Endothelial cell (in vitro differentiated cells): ENCODE results near the gene PYDC2. TPM values are rescaled to one million over a fixed set of nuclear protein-coding genes. Genes with fewer than 3 reads are reported as not detected.

ENCODE experiments used
- DNase-seq: peaks from one replicate; pipeline ENCODE4 v3.0.0; 2021; ENCODE audit warnings: low spot score
- H3K27ac Mint-ChIP-seq: one replicate; pipeline ENCODE4 v1.8.0; 2021; ENCODE audit warnings: mixed read lengths, inconsistent platforms; ENCODE audit not compliant: unreplicated experiment
- H3K27me3 Mint-ChIP-seq: one replicate; pipeline ENCODE4 v1.8.0; 2021; ENCODE audit warnings: mild to moderate bottlenecking, moderate library complexity, mixed read lengths, inconsistent platforms; ENCODE audit not compliant: unreplicated experiment
- H3K36me3 Mint-ChIP-seq: one replicate; pipeline ENCODE4 v1.8.0; 2021; ENCODE audit warnings: mild to moderate bottlenecking, low read depth, mixed read lengths, inconsistent platforms; ENCODE audit not compliant: unreplicated experiment
- H3K4me1 Mint-ChIP-seq: one replicate; pipeline ENCODE4 v1.8.0; 2021; ENCODE audit warnings: mild to moderate bottlenecking, mixed read lengths, inconsistent platforms; ENCODE audit not compliant: unreplicated experiment
- H3K4me3 Mint-ChIP-seq: one replicate; pipeline ENCODE4 v1.8.0; 2021; ENCODE audit warnings: mild to moderate bottlenecking, mixed read lengths, inconsistent platforms; ENCODE audit not compliant: unreplicated experiment
- H3K9me3 Mint-ChIP-seq: one replicate; pipeline ENCODE4 v1.8.0; 2021; ENCODE audit warnings: mixed read lengths, inconsistent platforms; ENCODE audit not compliant: unreplicated experiment
- total RNA-seq: library from RNA; stranded (reverse); fragmentation: NEBNext Ultra II Directional; extraction: Animal tissue kit (Norgen Biotek cat#: 25700); gene quantifications from one replicate; pipeline ENCODE4 v1.2.1, GENCODE V29; 2021; ENCODE audit not compliant: unreplicated experiment
- TF ChIP-seq, protein P1 (sequence below): fragments of 200-600 bp; sonication (generic); IDR thresholded peaks from one replicate; pipeline ENCODE4 v1.5.0; 2021; ENCODE audit warnings: antibody characterized with exemption; ENCODE audit not compliant: unreplicated experiment

Gene PYDC2
- total RNA-seq, 1 donor from 2014 or later = not detected

DNA sequence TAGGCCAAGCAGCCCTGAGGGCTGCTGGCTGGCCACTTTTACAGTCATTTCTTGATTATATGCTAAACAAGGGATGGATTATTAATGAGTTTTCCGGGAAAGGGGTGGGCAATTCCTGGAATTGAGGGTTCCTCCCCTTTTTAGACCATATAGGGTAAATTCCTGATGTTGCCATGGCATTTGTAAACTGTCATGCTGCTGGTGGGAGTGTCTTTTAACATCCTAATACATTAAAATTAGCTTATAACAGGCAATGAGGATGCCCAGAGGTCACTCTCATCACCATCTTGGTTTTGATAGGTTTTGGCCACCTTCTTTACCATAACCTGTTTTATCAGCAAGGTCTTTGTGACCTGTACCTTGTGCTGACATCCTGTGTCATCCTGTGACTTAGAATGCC, 11.7 kb upstream of the PYDC2 start:
- no peaks in the 10 kb centered on the region for H3K4me1 Mint-ChIP-seq
- no peaks in the 10 kb centered on the region for H3K27me3 Mint-ChIP-seq
- no peak overlapping the region for H3K4me3 Mint-ChIP-seq
- no peaks in the 10 kb centered on the region for H3K9me3 Mint-ChIP-seq
- H3K36me3 Mint-ChIP-seq = no peaks in the 10 kb centered on the region
- TF ChIP-seq, protein P1, sequence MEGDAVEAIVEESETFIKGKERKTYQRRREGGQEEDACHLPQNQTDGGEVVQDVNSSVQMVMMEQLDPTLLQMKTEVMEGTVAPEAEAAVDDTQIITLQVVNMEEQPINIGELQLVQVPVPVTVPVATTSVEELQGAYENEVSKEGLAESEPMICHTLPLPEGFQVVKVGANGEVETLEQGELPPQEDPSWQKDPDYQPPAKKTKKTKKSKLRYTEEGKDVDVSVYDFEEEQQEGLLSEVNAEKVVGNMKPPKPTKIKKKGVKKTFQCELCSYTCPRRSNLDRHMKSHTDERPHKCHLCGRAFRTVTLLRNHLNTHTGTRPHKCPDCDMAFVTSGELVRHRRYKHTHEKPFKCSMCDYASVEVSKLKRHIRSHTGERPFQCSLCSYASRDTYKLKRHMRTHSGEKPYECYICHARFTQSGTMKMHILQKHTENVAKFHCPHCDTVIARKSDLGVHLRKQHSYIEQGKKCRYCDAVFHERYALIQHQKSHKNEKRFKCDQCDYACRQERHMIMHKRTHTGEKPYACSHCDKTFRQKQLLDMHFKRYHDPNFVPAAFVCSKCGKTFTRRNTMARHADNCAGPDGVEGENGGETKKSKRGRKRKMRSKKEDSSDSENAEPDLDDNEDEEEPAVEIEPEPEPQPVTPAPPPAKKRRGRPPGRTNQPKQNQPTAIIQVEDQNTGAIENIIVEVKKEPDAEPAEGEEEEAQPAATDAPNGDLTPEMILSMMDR = no peak
- DNase-seq = no peak
- no peak overlapping the region for H3K27ac Mint-ChIP-seq

DNA sequence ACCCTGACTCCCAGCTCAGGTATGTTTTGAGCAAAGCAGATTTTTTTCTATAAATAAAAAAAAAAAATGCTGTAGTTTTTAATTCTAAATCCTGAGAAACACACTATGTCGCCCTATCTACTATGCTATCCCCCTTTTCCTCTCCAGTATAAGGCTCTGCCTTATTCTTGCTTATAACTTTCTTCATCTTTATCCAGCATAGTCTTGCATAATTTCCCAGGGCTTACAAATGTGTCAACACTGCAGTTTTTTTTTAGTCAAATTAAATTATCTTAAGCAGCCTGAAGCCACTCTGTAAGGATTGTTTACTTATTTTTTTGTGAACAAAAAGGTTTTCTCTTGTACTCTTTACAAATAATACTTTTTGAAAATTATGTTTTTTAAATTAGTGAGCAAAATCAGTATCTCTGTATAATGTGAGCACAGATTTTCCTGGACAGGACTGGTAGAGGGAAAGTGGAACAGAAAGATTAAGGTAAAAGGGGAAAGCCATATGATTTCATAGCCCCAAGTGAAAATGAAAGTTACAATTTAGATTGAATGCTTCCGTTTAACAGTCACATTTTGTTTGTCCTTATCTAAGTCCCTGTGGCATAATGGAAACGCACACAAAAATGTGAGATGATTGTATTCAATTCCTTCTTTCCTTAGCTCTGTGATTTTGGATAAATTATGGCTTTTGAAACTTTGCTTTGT, 5.6 kb upstream of the PYDC2 start:
- DNase-seq = no peak
- TF ChIP-seq, protein P1 = no peak
- Mint-ChIP-seq H3K4me3 (no peak overlapping the region), H3K36me3 (no peaks in the 10 kb centered on the region), H3K27me3 (peaks cover 3% of the 10 kb centered on the region), H3K4me1 (no peaks in the 10 kb centered on the region), H3K9me3 (no peaks in the 10 kb centered on the region), H3K27ac (no peak overlapping the region)

DNA sequence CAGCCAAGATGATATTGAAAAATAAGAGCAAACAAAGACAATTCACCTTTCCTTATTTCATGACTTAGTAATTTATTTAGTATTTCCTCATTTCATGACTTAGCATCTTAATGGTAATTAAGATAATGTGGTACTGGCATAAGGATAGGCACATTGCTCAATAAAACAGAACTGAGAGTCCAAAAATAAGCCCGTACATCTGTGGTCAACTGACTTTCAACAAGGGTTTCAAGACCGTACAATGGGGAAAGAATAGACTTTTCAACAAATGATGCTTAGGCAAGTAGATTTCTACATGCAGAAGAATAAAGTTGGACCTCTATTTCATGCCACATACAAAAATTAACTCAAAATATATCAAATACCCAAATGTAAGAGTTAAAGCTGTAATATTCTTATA, 603 bp upstream of the PYDC2 start:
- TF ChIP-seq, protein P1 = no peak
- peaks cover 3% of the 10 kb centered on the region for H3K27me3 Mint-ChIP-seq
- H3K9me3 Mint-ChIP-seq = no peaks in the 10 kb centered on the region
- H3K4me3 Mint-ChIP-seq = no peak overlapping the region
- no peak for DNase-seq
- H3K27ac Mint-ChIP-seq = no peak overlapping the region
- no peaks in the 10 kb centered on the region for H3K36me3 Mint-ChIP-seq
- no peaks in the 10 kb centered on the region for H3K4me1 Mint-ChIP-seq

DNA sequence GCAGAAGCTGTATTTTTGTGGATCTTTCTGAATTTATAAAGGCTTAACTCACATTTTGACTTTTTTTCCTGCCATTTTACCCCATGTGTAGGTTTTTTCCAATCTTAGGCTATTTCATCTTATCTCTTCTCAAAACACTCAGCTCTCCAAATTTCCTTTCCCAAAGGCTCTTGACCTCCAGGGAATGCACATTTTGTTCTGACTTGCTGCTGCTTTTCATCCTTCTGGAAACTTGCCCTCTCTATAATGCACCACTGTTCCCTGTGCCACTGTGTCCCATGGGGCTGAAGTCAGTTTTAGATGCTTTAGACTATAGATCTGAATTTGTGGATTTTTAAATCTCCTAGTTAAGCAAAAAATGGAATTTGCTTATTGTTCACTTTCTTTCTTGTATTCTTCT, 9.1 kb downstream of the PYDC2 start:
- no peak for DNase-seq
- TF ChIP-seq, protein P1 = no peak
- Mint-ChIP-seq H3K27me3 (no peaks in the 10 kb centered on the region), H3K4me3 (no peak overlapping the region), H3K4me1 (no peaks in the 10 kb centered on the region), H3K36me3 (no peaks in the 10 kb centered on the region), H3K9me3 (no peaks in the 10 kb centered on the region), H3K27ac (no peak overlapping the region)

DNA sequence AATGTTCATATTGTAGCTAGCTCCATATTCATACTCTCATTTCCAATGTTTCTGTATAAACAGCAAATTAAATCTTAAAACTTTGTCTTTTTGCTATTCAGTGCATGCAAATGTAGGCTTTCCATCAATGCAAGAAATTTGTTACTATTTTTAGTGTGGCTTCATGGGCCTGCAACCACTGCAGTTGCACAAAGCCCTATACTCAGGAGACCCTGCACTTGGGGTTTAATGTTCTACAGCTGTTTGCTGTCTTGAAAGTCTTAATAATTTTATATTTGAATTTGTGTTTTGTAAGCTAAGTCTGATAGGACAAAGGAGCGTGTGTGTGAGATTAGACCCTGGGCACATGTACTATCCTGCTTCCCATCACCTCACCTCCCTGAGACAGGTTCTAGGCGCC, 9.6 kb downstream of the PYDC2 start:
- TF ChIP-seq, protein P1 = no peak
- H3K36me3 Mint-ChIP-seq = no peaks in the 10 kb centered on the region
- no peak overlapping the region for H3K27ac Mint-ChIP-seq
- no peaks in the 10 kb centered on the region for H3K27me3 Mint-ChIP-seq
- no peaks in the 10 kb centered on the region for H3K9me3 Mint-ChIP-seq
- no peak overlapping the region for H3K4me3 Mint-ChIP-seq
- DNase-seq = no peak
- no peaks in the 10 kb centered on the region for H3K4me1 Mint-ChIP-seq
